HepG2 (cell line): Measurements from ENCODE around the gene PCBP4. TPM values are rescaled to one million over a fixed set of nuclear protein-coding genes. Genes with fewer than 3 reads are reported as not detected.

Experiments
- AGO2 ChIP-seq: fragments of 200-400 bp; formaldehyde crosslinking; optimal IDR thresholded peaks from 2 replicates; pipeline ENCODE3; 2017; ENCODE audit warnings: mild to moderate bottlenecking, low read depth, low read length, moderate library complexity
- ARID4A ChIP-seq: sonication (generic); formaldehyde crosslinking; IDR thresholded peaks from 2 replicates; pipeline ENCODE4 v1.5.0; 2020; ENCODE audit warnings: mild to moderate bottlenecking, missing genetic modification reagents, borderline replicate concordance
- CREB3 ChIP-seq: sonication (generic); formaldehyde crosslinking; IDR thresholded peaks from 2 replicates; pipeline ENCODE4 v1.5.0; 2020; ENCODE audit warnings: missing genetic modification reagents
- HDAC1 ChIP-seq: sonication (generic); formaldehyde crosslinking; IDR thresholded peaks from 2 replicates; pipeline ENCODE4 v1.5.1; 2020; ENCODE audit warnings: mild to moderate bottlenecking, missing genetic modification reagents
- JDP2 ChIP-seq: sonication (generic); formaldehyde crosslinking; IDR thresholded peaks from 2 replicates; pipeline ENCODE4 v1.8.1; 2022; ENCODE audit warnings: missing genetic modification reagents, borderline replicate concordance
- MZF1 ChIP-seq: sonication (generic); formaldehyde crosslinking; IDR thresholded peaks from 2 replicates; pipeline ENCODE4 v1.8.1; 2023; ENCODE audit warnings: mild to moderate bottlenecking, missing genetic modification reagents, borderline replicate concordance
- NFAT5 ChIP-seq: sonication (generic); formaldehyde crosslinking; IDR thresholded peaks from 2 replicates; pipeline ENCODE4 v1.4.0; 2020; ENCODE audit warnings: missing genetic modification reagents
- REST ChIP-seq, 2 experiments: IDR thresholded peaks; 2 replicates each; pipeline ENCODE4 v1.6.1; 2011 to 2012; ENCODE audit warnings: low read length in 2 of 2, borderline replicate concordance in 1 of 2, low read depth in 1 of 2, mild to moderate bottlenecking in 1 of 2, moderate library complexity in 1 of 2
- TERF1 ChIP-seq: sonication (generic); formaldehyde crosslinking; IDR thresholded peaks from 2 replicates; pipeline ENCODE4 v1.8.0; 2022; ENCODE audit warnings: mild to moderate bottlenecking, missing genetic modification reagents, moderate library complexity
- ZNF580 ChIP-seq: IDR thresholded peaks from 2 replicates; pipeline ENCODE4 v1.6.1; 2016; ENCODE audit warnings: low read depth, borderline replicate concordance
- polyA plus RNA-seq, 8 experiments: library from polyadenylated mRNA; depleted of rRNA in 3 of 8; stranded (reverse) in 7 of 8; unstranded in 1 of 8; fragments of >200 nt; fragmentation: Illumina TruSeq in 4 of 8; extraction: Trizol in 4 of 8; gene quantifications; 2 replicates each; pipeline versions ENCODE4 v1.2.1 to v1.2.3, GENCODE V29; 2011 to 2016; ENCODE audit warnings: low read depth in 4 of 8, missing spikeins in 1 of 8, mixed read lengths in 1 of 8; ENCODE audit not compliant: insufficient read depth in 1 of 8
- total RNA-seq, 5 experiments: library from RNA; depleted of rRNA; stranded (reverse); fragments of >200 nt; fragmentation: Illumina TruSeq; extraction: Trizol; gene quantifications; 2 replicates each; pipeline ENCODE4 v1.2.3, GENCODE V29; 2016; ENCODE audit warnings: low read depth in 1 of 5

The PCBP4 gene
- total and polyA plus RNA-seq, 2 of the 13 experiments (the other 11 are each of a cell fraction or from before 2014, with no cell fraction given) = 36.8 to 51.3 TPM

- TF ChIP-seq ARID4A (CRISPR knock-in tag) (0 out of 2 replicates have a peak, but pooled peaks have one; percentile 27), TERF1 (CRISPR knock-in tag) (no peak), AGO2 (peak; percentile 99), CREB3 (CRISPR knock-in tag) (no peak; the same call in 1 of the 2 replicates), ZNF580 (CRISPR knock-in tag) (0 out of 2 replicates have a peak, but pooled peaks have one; percentile 48), JDP2 (CRISPR knock-in tag) (no peak), HDAC1 (CRISPR knock-in tag) (no peak), REST (IDR thresholded peaks at IDR 0.05; ENCODE audit: borderline replicate concordance in 1 of 2, low read depth in 1 of 2, low read length in 2 of 2) (no peak), NFAT5 (CRISPR knock-in tag) (no peak), MZF1 (no peak)
Observed at GRCh38 chr3:51967384-51968169, at the start of gene PCBP4 (continued).
